Measurements from ENCODE around the gene ANXA6. TPM values are rescaled to one million over a fixed set of nuclear protein-coding genes. Genes with fewer than 3 reads are reported as not detected.
"Not testable (repeated sequence)": the region's sequence is repeated elsewhere in the genome, so short reads cannot be mapped to it uniquely, and the experiment has no call there.

ANXA6 gene
- total RNA-seq, 1 donor from 2014 or later = 293 TPM

GRCh38 chr5:151181818-151182523 lies 24.4 kb upstream of the ANXA6 start:
- DNase-seq (ENCODE audit: low spot score) = peak; percentile 44

DNA sequence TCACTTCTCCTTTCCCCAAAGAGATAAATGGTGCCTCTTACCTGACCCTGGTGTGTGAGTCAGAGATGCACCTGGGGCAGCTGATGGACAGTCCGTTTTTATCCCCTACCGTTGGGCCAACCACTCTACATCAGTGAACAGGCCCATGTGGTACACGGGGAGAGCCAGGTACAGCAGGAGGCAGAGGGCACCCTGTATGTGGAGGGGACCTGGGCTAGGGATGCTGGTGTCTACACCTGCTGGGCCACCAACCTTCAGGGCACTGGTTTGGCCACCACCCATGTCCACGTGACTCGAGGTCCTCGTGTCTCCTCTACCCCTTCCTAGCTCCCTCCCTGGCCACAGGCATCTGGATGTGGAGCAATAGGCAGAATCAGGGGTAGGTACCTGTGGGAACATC lies 22.7 kb upstream of the ANXA6 start:
- DNase-seq (ENCODE audit: low spot score) = no peak

DNA sequence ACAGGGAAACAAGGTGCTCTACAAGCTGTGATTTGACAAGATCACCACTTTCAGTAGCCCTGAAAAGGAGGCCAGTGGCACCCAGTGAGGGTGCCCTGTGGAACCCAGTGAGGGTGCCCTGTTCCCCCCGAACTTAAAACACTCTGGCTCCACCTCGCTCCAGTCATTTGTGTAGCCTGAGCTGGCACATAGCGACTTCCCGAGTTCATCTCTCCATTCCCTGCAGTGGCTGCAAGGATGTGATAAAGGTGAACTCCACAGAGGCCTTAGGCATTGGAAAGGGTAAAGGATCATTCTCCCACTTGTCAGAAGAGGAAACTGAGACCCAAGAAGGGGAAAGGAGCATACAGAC lies 21.9 kb upstream of the ANXA6 start:
- no peak for DNase-seq (ENCODE audit: low spot score)

DNA sequence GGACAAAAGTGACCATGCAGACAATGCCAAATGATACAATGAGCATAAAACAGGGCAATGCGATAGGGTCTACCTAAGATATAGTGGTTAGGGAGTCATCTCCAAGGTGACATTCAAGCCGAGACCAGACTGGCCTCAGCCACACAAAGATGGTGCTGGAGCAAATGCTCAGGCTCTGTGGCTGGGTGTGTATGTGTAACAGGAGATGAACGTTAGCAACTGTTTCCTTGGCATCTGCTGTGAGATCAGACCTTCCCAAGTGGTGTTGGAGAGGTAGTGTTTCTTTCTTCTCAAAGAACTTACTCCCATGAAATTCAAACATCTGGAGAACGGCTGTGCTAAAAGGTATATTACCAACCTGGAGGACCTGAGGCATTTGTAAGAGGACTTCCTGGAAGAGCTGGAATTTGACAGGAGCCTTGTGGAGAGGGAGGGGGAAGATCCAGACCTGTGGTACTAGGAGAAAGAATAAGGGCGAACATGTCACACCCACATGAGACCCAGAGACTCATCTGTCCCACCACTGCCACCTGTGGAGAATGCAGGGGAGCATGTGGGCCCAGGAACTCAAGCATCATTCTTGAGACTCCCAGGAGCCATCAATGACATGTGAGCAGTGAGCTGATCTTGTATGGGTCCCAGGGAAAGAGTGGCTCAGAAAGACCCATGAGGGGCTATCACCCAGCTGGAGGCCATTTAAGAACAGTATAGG lies 21.4 kb upstream of the ANXA6 start:
- no peak for DNase-seq (ENCODE audit: low spot score)

GRCh38 chr5:151178372-151178771 lies 20.8 kb upstream of the ANXA6 start:
- DNase-seq (ENCODE audit: low spot score) = no peak

DNA sequence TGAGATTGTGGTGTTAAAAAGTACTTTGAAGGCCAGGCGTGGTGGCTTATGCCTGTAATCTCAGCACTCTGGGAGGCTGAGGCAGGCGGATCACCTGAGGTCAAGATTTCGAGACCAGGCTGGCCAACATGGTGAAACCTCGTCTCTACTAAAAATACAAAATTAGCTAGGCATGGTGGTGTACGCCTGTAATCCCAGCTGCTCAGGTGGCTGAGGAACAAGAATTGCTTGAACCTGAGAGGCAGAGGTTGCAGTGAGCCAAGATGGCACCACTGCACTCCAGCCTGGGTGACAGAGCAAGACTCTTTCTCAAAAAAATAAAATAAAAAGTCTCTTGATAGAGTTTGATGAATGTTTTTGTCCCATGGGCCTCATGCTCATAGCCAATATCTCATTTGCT lies 18.7 kb upstream of the ANXA6 start:
- not testable (repeated sequence) for DNase-seq (ENCODE audit: low spot score)

GRCh38 chr5:151174612-151175101 lies 17.1 kb upstream of the ANXA6 start:
- DNase-seq (ENCODE audit: low spot score) = no peak

GRCh38 chr5:151173711-151174611 lies 16.4 kb upstream of the ANXA6 start:
- no peak for DNase-seq (ENCODE audit: low spot score)

GRCh38 chr5:151171529-151171928 lies 13.9 kb upstream of the ANXA6 start:
- no peak for DNase-seq (ENCODE audit: low spot score)

- no peak for DNase-seq (ENCODE audit: low spot score)
These were observed 11.2 kb upstream of the ANXA6 start for GRCh38 chr5:151168602-151169344.

DNA sequence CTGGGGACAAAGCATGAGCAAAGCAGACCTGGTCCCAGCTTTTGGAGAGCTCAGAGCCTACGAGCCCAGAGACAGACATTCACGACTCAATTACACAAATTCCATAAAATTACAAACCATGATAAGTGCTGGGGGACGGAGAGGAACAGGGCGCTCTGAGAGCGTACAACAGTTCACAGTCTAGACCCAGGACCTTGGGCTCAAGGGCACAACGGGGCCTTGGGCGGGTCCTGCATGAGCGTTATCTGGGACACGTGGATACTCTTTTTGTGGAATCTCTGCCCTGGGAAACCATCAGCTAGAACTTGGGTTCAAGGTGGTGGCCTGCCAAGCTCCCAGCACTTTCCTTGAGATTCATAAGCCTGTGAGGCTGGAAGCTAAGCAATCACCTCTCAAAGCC lies 9.4 kb upstream of the ANXA6 start:
- DNase-seq (ENCODE audit: low spot score) = no peak

- peak; percentile 86 for DNase-seq (ENCODE audit: low spot score)
These were observed 7.3 kb upstream of the ANXA6 start for GRCh38 chr5:151164687-151165392.

DNA sequence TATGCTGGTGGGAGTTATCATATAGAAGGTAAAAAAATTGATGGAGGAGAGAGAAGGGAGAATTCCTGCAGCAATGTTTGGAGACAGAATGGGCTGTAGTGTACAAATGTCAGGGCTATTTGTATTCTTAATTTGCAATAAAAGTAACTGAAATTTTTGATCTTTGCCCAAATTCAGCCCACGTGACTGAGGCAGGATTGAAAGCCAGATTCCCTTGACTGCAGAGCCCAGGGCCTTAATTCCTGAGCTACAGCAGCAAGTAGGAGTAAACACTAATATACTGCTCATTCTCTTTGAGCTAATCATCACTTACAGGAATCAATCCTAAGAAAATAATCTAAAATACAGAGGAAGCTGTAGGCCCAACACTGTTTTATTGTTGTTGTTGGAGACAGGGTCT lies 5.2 kb upstream of the ANXA6 start:
- no peak for DNase-seq (ENCODE audit: low spot score)

DNA sequence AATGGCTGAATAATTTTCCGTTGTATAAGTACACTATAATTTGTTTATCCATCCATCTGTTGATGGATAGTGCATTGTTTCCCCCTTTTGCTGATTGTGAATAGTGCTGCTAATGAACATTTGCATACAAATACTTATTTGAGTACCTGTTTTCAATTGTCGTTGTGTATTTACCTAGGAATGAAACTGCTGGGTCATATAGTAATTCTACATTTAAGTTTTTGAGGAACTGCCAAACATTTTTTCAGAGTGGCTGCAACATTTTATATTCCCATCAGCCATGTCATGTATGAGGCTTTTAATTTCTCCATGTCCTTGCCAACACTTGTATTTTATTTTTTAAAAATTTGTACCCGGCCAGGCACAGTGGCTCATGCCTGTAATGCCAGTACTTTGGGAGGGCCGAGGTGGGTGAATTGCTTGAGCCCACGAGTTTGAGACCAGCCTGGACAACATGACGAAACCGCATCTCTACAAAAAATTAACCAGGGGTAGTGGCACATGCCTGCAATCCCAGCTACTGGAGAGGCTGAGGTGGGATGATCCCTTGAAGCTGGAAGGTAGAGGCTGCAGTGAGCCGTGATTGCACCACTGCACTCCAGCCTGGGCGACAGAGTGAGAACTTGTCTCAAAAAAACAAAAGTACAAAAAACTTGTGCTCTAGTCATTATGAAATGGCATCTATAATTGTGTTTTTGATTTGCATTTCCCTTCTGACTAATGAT lies 2.2 kb upstream of the ANXA6 start:
- no peak for DNase-seq (ENCODE audit: low spot score)

GRCh38 chr5:151158287-151158661 lies 695 bp upstream of the ANXA6 start:
- no peak for DNase-seq (ENCODE audit: low spot score)

GRCh38 chr5:151156507-151157420 lies 815 bp downstream of the ANXA6 start:
- DNase-seq (ENCODE audit: low spot score) = peak; percentile 44

- peak; percentile 90 for DNase-seq (ENCODE audit: low spot score)
These were observed 1.6 kb downstream of the ANXA6 start for GRCh38 chr5:151155775-151156506.
